Neural progenitor cell (in vitro differentiated cells): ENCODE measurements around the gene SEMA5B. TPM values are rescaled to one million over a fixed set of nuclear protein-coding genes. Genes with fewer than 3 reads are reported as not detected.

Source experiments
- DNase-seq: peaks from one replicate; pipeline ENCODE4 v3.0.0-alpha.2; 2016; ENCODE audit warnings: low spot score
- H2AFZ ChIP-seq: fragments of 200-600 bp; sonication (generic); replicated peaks from 2 replicates; pipeline ENCODE4 v1.6.1; 2016; ENCODE audit warnings: antibody characterized with exemption
- H3F3A ChIP-seq: fragments of 200-600 bp; sonication (generic); 2 replicates; pipeline ENCODE4 v1.6.1; 2016; ENCODE audit warnings: antibody characterized with exemption, low read depth
- H3K27ac ChIP-seq: fragments of 200-600 bp; sonication (generic); 2 replicates; pipeline ENCODE4 v1.5.1; 2016; ENCODE audit warnings: mild to moderate bottlenecking
- H3K27me3 ChIP-seq: fragments of 200-600 bp; sonication (generic); 2 replicates; pipeline ENCODE4 v1.6.1; 2016; ENCODE audit warnings: mild to moderate bottlenecking, moderate library complexity
- H3K36me3 ChIP-seq: fragments of 200-600 bp; sonication (generic); 2 replicates; pipeline ENCODE4 v1.5.1; 2016
- H3K4me1 ChIP-seq: fragments of 200-600 bp; sonication (generic); 2 replicates; pipeline ENCODE4 v1.6.1; 2016; ENCODE audit warnings: mixed run types
- H3K4me2 ChIP-seq: fragments of 200-600 bp; sonication (generic); 2 replicates; pipeline ENCODE4 v1.6.1; 2016
- H3K4me3 ChIP-seq: fragments of 200-600 bp; sonication (generic); 2 replicates; pipeline ENCODE4 v1.5.1; 2016
- H3K79me2 ChIP-seq: fragments of 200-600 bp; sonication (generic); 2 replicates; pipeline ENCODE4 v1.6.1; 2016; ENCODE audit warnings: low read depth
- H3K9ac ChIP-seq: fragments of 200-600 bp; sonication (generic); 2 replicates; pipeline ENCODE4 v1.6.1; 2016
- H3K9me3 ChIP-seq: fragments of 200-600 bp; sonication (generic); 2 replicates; pipeline ENCODE4 v1.5.1; 2016; ENCODE audit warnings: low read depth
- H4K20me1 ChIP-seq: fragments of 200-600 bp; sonication (generic); 2 replicates; pipeline ENCODE4 v1.6.1; 2016; ENCODE audit warnings: low read depth
- H3K27ac Mint-ChIP-seq: 3 replicates; pipeline ENCODE4 v1.8.0; 2021; ENCODE audit warnings: mixed read lengths
- H3K27me3 Mint-ChIP-seq: 2 replicates; pipeline ENCODE4 v1.8.0; 2022; ENCODE audit warnings: low read depth, mild to moderate bottlenecking, inconsistent platforms, moderate library complexity, mixed read lengths; ENCODE audit not compliant: insufficient read depth
- H3K36me3 Mint-ChIP-seq: 3 replicates; pipeline ENCODE4 v1.8.0; 2021; ENCODE audit warnings: mixed read lengths
- H3K4me1 Mint-ChIP-seq: 3 replicates; pipeline ENCODE4 v1.8.0; 2021; ENCODE audit warnings: mixed read lengths
- H3K4me3 Mint-ChIP-seq: 3 replicates; pipeline ENCODE4 v1.8.0; 2021; ENCODE audit warnings: mild to moderate bottlenecking, moderate library complexity, mixed read lengths
- H3K9me3 Mint-ChIP-seq: 3 replicates; pipeline ENCODE4 v1.8.0; 2020; ENCODE audit warnings: mixed read lengths
- EZH2 ChIP-seq: fragments of 200-600 bp; sonication (generic); IDR thresholded peaks from 2 replicates; pipeline ENCODE4 v1.6.1; 2017; ENCODE audit warnings: antibody characterized with exemption, mild to moderate bottlenecking, moderate library complexity
- EZH2phosphoT487 ChIP-seq: fragments of 200-600 bp; sonication (generic); IDR thresholded peaks from 2 replicates; pipeline ENCODE4 v1.6.1; 2017; ENCODE audit warnings: antibody characterized with exemption
- total RNA-seq: library from RNA; depleted of rRNA; stranded (reverse); fragments of >200 nt; gene quantifications from 2 replicates; pipeline ENCODE4 v1.2.3, GENCODE V29; 2015; ENCODE audit warnings: low replicate concordance
- TF ChIP-seq, protein P1 (sequence below): fragments of 200-600 bp; sonication (generic); IDR thresholded peaks from 2 replicates; pipeline ENCODE4 v1.5.1; 2017; ENCODE audit warnings: antibody characterized with exemption, mild to moderate bottlenecking

The SEMA5B gene
- total RNA-seq, 1 donor from 2014 or later: 10.1 TPM

DNA sequence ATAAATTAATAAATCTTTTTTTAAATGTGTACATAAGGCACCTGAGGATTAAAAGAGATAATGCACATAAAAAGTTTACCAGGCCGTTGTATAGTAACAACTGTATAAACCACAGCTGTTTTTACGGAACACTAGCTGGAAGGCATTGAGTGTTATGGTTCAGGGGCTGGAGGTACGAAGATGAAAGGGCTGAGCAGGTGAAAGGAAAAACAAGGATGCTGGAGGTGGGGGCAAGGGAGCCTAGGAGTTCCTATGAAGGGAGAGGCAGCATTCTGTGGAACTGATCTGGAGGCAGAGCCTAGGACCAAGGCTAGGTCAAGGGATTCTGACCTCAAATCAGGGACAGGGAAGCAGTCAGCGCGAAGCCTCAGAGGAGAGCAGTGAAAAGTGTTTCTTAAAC is 8.0 kb downstream of the SEMA5B start:
- Mint-ChIP-seq H3K4me1 (peaks cover 33% of the 10 kb centered on the region), H3K9me3 (no peaks in the 10 kb centered on the region), H3K27ac (no peak overlapping the region), H3K36me3 (peaks cover 33% of the 10 kb centered on the region), H3K27me3 (peaks cover 11% of the 10 kb centered on the region), H3K4me3 (no peak overlapping the region)
- H3K9me3 ChIP-seq: no peaks in the 10 kb centered on the region
- peaks cover 18% of the 10 kb centered on the region for H4K20me1 ChIP-seq
- peaks cover 26% of the 10 kb centered on the region for H3K4me1 ChIP-seq
- no peak for DNase-seq
- H3F3A ChIP-seq: peaks cover 25% of the 10 kb centered on the region
- H3K4me3 ChIP-seq: no peak overlapping the region
- H3K79me2 ChIP-seq: peaks cover 8% of the 10 kb centered on the region
- no peak overlapping the region for H3K27ac ChIP-seq
- TF ChIP-seq, protein P1, sequence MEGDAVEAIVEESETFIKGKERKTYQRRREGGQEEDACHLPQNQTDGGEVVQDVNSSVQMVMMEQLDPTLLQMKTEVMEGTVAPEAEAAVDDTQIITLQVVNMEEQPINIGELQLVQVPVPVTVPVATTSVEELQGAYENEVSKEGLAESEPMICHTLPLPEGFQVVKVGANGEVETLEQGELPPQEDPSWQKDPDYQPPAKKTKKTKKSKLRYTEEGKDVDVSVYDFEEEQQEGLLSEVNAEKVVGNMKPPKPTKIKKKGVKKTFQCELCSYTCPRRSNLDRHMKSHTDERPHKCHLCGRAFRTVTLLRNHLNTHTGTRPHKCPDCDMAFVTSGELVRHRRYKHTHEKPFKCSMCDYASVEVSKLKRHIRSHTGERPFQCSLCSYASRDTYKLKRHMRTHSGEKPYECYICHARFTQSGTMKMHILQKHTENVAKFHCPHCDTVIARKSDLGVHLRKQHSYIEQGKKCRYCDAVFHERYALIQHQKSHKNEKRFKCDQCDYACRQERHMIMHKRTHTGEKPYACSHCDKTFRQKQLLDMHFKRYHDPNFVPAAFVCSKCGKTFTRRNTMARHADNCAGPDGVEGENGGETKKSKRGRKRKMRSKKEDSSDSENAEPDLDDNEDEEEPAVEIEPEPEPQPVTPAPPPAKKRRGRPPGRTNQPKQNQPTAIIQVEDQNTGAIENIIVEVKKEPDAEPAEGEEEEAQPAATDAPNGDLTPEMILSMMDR: no peak
- TF ChIP-seq EZH2phosphoT487: no peak
- TF ChIP-seq EZH2: no peak
- no peak overlapping the region for H3K9ac ChIP-seq
- H3K36me3 ChIP-seq: no peaks in the 10 kb centered on the region
- H3K27me3 ChIP-seq: peaks cover 2% of the 10 kb centered on the region
- H3K4me2 ChIP-seq: no peak overlapping the region
- no peak overlapping the region for H2AFZ ChIP-seq

DNA sequence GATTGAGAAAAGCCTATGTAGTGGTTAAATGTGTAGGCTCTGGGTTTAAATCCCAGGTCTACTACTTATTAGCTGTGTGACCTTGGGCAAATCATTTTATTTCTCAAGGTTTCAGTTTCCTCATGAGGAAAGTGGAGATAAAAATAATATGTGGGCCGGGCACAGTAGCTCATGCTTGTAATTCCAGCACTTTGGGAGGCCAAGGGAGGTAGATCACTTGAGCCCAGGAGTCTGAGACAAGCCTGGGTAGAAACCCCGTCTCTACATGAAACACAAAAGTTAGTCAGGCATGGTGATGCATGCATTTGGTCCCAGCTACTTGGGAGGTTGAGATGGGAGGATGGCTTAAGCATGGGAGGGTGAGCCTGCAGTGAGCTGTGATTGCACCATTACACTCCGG is 8.4 kb downstream of the SEMA5B start:
- H3K27me3 Mint-ChIP-seq: peaks cover 8% of the 10 kb centered on the region
- H3K27ac ChIP-seq: no peak overlapping the region
- no peak overlapping the region for H3K27ac Mint-ChIP-seq
- H3K4me3 ChIP-seq: no peak overlapping the region
- no peaks in the 10 kb centered on the region for H3K9me3 ChIP-seq
- H3K36me3 Mint-ChIP-seq: peaks cover 29% of the 10 kb centered on the region
- no peak for DNase-seq
- no peaks in the 10 kb centered on the region for H3K27me3 ChIP-seq
- H4K20me1 ChIP-seq: peaks cover 18% of the 10 kb centered on the region
- no peaks in the 10 kb centered on the region for H3K9me3 Mint-ChIP-seq
- H2AFZ ChIP-seq: no peak overlapping the region
- no peak overlapping the region for H3K4me2 ChIP-seq
- H3K36me3 ChIP-seq: no peaks in the 10 kb centered on the region
- TF ChIP-seq, protein P1: no peak
- TF ChIP-seq EZH2 (no peak), EZH2phosphoT487 (no peak)
- no peak overlapping the region for H3K4me3 Mint-ChIP-seq
- peaks cover 26% of the 10 kb centered on the region for H3K4me1 ChIP-seq
- peaks cover 32% of the 10 kb centered on the region for H3K4me1 Mint-ChIP-seq
- peaks cover 8% of the 10 kb centered on the region for H3K79me2 ChIP-seq
- H3F3A ChIP-seq: peaks cover 25% of the 10 kb centered on the region
- no peak overlapping the region for H3K9ac ChIP-seq

DNA sequence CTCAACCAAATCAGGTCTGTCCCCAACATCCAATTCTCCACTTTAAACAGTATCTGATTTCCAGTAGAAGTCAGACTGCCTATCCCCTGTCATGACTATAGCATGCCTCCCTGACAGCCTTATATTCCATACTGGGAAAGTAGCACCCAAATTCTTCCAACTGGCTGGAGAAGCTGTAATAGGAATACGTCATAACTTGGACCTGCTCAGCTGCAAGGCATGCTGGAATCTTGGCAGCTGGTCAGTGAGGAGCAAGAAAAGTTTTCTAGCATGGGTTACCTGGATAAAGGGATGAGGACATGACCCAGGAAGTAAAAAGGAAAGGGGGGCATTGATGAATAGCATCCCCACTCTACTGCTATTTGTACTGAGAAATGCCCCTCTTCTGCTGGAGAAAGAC is 8.9 kb downstream of the SEMA5B start:
- Histone ChIP-seq H3F3A (peaks cover 25% of the 10 kb centered on the region), H3K27ac (no peak overlapping the region), H3K9ac (no peak overlapping the region), H3K4me3 (no peak overlapping the region), H3K36me3 (no peaks in the 10 kb centered on the region), H3K9me3 (no peaks in the 10 kb centered on the region), H3K79me2 (peaks cover 8% of the 10 kb centered on the region), H3K4me2 (no peak overlapping the region), H3K27me3 (no peaks in the 10 kb centered on the region), H4K20me1 (peaks cover 22% of the 10 kb centered on the region), H3K4me1 (peaks cover 26% of the 10 kb centered on the region), H2AFZ (no peak overlapping the region)
- Mint-ChIP-seq H3K4me1 (peaks cover 30% of the 10 kb centered on the region), H3K27ac (no peak overlapping the region), H3K27me3 (peaks cover 4% of the 10 kb centered on the region), H3K4me3 (no peak overlapping the region), H3K36me3 (peaks cover 26% of the 10 kb centered on the region), H3K9me3 (no peaks in the 10 kb centered on the region)
- no peak for DNase-seq
- TF ChIP-seq, protein P1: no peak
- TF ChIP-seq EZH2phosphoT487 (no peak), EZH2 (no peak)
